PC-3 (cell line): Measurements from ENCODE around the gene SMG7.

Experiments used
- EZH2 ChIP-seq: fragments of 300-600 bp; sonication (generic); IDR thresholded peaks from one replicate; pipeline ENCODE4 v1.6.1; 2017; ENCODE audit warnings: antibody characterized with exemption, mild to moderate bottlenecking, low read length; ENCODE audit not compliant: unreplicated experiment
- TF ChIP-seq, protein P1 (sequence below): fragments of 300-600 bp; sonication (generic); conservative IDR thresholded peaks from 2 replicates; pipeline ENCODE4 v1.5.1; 2017; ENCODE audit warnings: antibody characterized with exemption, low read depth, mild to moderate bottlenecking, low read length

DNA sequence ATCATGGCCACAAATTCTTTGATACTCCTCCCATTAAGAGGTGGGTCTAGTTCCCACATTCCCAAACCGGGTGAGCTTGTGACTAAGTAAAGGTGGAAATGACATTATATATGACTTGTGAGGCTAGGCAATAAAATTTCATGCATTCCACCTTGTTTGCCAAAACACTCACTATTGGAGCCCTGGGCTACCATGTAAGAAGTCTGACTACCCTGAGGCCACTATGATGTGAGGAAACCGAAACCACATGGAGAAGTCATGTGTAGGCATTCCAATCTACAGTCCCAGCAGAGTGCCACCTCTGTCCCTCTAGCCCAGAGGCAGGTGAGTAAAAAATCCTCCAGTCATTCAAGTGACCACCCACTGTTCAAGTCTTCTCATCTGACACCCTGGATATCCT lies 17.9 kb upstream of the SMG7 start:
- TF ChIP-seq, protein P1, sequence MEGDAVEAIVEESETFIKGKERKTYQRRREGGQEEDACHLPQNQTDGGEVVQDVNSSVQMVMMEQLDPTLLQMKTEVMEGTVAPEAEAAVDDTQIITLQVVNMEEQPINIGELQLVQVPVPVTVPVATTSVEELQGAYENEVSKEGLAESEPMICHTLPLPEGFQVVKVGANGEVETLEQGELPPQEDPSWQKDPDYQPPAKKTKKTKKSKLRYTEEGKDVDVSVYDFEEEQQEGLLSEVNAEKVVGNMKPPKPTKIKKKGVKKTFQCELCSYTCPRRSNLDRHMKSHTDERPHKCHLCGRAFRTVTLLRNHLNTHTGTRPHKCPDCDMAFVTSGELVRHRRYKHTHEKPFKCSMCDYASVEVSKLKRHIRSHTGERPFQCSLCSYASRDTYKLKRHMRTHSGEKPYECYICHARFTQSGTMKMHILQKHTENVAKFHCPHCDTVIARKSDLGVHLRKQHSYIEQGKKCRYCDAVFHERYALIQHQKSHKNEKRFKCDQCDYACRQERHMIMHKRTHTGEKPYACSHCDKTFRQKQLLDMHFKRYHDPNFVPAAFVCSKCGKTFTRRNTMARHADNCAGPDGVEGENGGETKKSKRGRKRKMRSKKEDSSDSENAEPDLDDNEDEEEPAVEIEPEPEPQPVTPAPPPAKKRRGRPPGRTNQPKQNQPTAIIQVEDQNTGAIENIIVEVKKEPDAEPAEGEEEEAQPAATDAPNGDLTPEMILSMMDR, result no peak
- TF ChIP-seq EZH2, result no peak
